H1 (cell line): ENCODE measurements around the gene MGST1. TPM values are rescaled to one million over a fixed set of nuclear protein-coding genes. Genes with fewer than 3 reads are reported as not detected.

ENCODE experiments used
- CHD7 ChIP-seq: fragments of 300-600 bp; sonication (generic); IDR thresholded peaks from 2 replicates; pipeline ENCODE4 v1.7.1; 2012; ENCODE audit warnings: low read length, moderate library complexity, mild to moderate bottlenecking, inconsistent platforms; ENCODE audit not compliant: insufficient replicate concordance
- CTCF ChIP-seq, 3 experiments: IDR thresholded peaks; 1 replicate in 2 of 3; 2 replicates in 1 of 3; pipeline versions ENCODE4 v1.5.1 to v1.6.1; 2011; ENCODE audit warnings: low read length in 3 of 3, mild to moderate bottlenecking in 3 of 3, inconsistent platforms in 2 of 3, low read depth in 1 of 3, moderate library complexity in 1 of 3; ENCODE audit not compliant: insufficient read depth in 1 of 3; ENCODE audit errors: control extremely low read depth in 1 of 3
- MAX ChIP-seq: IDR thresholded peaks from 2 replicates; pipeline ENCODE4 v1.6.1; 2012; ENCODE audit warnings: inconsistent platforms
- RNF2 ChIP-seq: fragments of 200-900, 300-1000 bp; sonication (generic); IDR thresholded peaks from 2 replicates; pipeline ENCODE4 v1.7.1; 2016; ENCODE audit warnings: borderline replicate concordance, low read depth, mild to moderate bottlenecking, antibody characterized with exemption, low read length; ENCODE audit not compliant: poor library complexity, severe bottlenecking; ENCODE audit errors: missing control alignments
- SIRT6 ChIP-seq: IDR thresholded peaks from one replicate; pipeline ENCODE4 v1.7.1; 2012; ENCODE audit warnings: low read length, inconsistent platforms
- polyA plus RNA-seq, 7 experiments: library from polyadenylated mRNA; depleted of rRNA in 3 of 7; stranded (reverse) in 5 of 7; unstranded in 2 of 7; fragments of >200 nt in 5 of 7; fragments of 200-250 nt in 2 of 7; gene quantifications; 1 replicate in 5 of 7; 2 replicates in 1 of 7; 4 replicates in 1 of 7; pipeline versions ENCODE4 v1.2.1 to v1.2.3, GENCODE V29; 2011 to 2013; ENCODE audit warnings: missing spikeins in 2 of 7, mixed read lengths in 2 of 7
- total RNA-seq: library from RNA; stranded (reverse); fragmentation: NEBNext Ultra II Directional; extraction: Animal tissue kit (Norgen Biotek cat#: 25700); gene quantifications from 2 replicates; pipeline ENCODE4 v1.2.1, GENCODE V29; 2021

MGST1 gene
- total and polyA plus RNA-seq, 2 of the 8 experiments (the other 6 are each of a cell fraction or from before 2014, with no cell fraction given): 442 to 478 TPM

- TF ChIP-seq CHD7: no peak
- TF ChIP-seq SIRT6: no peak
- TF ChIP-seq MAX: no peak
- TF ChIP-seq RNF2: no peak
- TF ChIP-seq CTCF (IDR thresholded peaks at IDR 0.05; ENCODE audit: control extremely low read depth in 1 of 3, insufficient read depth in 1 of 3, low read depth in 1 of 3, low read length in 3 of 3): no peak
These were observed 23.8 kb upstream of the MGST1 start (continued) for GRCh38 chr12:16323638-16324037.
